Neural cell (in vitro differentiated cells): Measurements from ENCODE around the gene GGCX. TPM values are rescaled to one million over a fixed set of nuclear protein-coding genes. Genes with fewer than 3 reads are reported as not detected.
"Not testable (repeated sequence)": the region's sequence is repeated elsewhere in the genome, so short reads cannot be mapped to it uniquely, and the experiment has no call there.

Source experiments
- H2AFZ ChIP-seq: fragments of 200-600, 300-800 bp; sonication (generic), shearing (Covaris generic); 2 replicates; pipeline ENCODE4 v1.6.0; 2014; ENCODE audit warnings: low read depth, mild to moderate bottlenecking, antibody characterized with exemption, low read length, moderate library complexity
- H3F3A ChIP-seq: fragments of 200-600 bp; shearing (Covaris generic); 2 replicates; pipeline ENCODE4 v1.6.1; 2016; ENCODE audit warnings: mild to moderate bottlenecking, moderate library complexity, mixed read lengths, antibody characterized with exemption, low read length; ENCODE audit not compliant: insufficient read depth, poor library complexity, severe bottlenecking
- H3K27ac ChIP-seq: fragments of 200-600, 300-800 bp; sonication (generic), shearing (Covaris generic); 2 replicates; pipeline ENCODE4 v1.5.1; 2014; ENCODE audit warnings: mild to moderate bottlenecking, low read length, moderate library complexity
- H3K27me3 ChIP-seq: fragments of 300-800, 200-600 bp; sonication (generic), shearing (Covaris generic); 2 replicates; pipeline ENCODE4 v1.6.0; 2014; ENCODE audit warnings: mild to moderate bottlenecking, low read depth, low read length, moderate library complexity; ENCODE audit not compliant: insufficient read depth
- H3K36me3 ChIP-seq: fragments of 300-800, 200-600 bp; sonication (generic), shearing (Covaris generic); 2 replicates; pipeline ENCODE4 v1.5.1; 2014; ENCODE audit warnings: mild to moderate bottlenecking, antibody characterized with exemption, low read length, moderate library complexity; ENCODE audit not compliant: insufficient read depth
- H3K4me2 ChIP-seq: fragments of 300-800, 200-600 bp; sonication (generic), shearing (Covaris generic); 2 replicates; pipeline ENCODE4 v1.6.0; 2014; ENCODE audit warnings: mild to moderate bottlenecking, low read length
- H3K4me3 ChIP-seq: fragments of 300-800, 200-600 bp; sonication (generic), shearing (Covaris generic); 2 replicates; pipeline ENCODE4 v1.5.1; 2014; ENCODE audit warnings: mild to moderate bottlenecking, low read length, moderate library complexity
- H3K79me2 ChIP-seq: fragments of 200-600 bp; shearing (Covaris generic); replicated peaks from 2 replicates; pipeline ENCODE4 v1.6.0; 2014; ENCODE audit warnings: mild to moderate bottlenecking, low read length, moderate library complexity; ENCODE audit not compliant: insufficient read depth
- H3K9ac ChIP-seq: fragments of 300-800, 200-600 bp; sonication (generic), shearing (Covaris generic); 2 replicates; pipeline ENCODE4 v1.6.1; 2016; ENCODE audit warnings: mild to moderate bottlenecking, low read length, mixed read lengths
- H3K9me2 ChIP-seq: fragments of 200-600 bp; shearing (Covaris generic); 2 replicates; pipeline ENCODE4 v1.6.1; 2016; ENCODE audit warnings: mild to moderate bottlenecking, low read length, mixed read lengths; ENCODE audit not compliant: insufficient read depth
- H3K9me3 ChIP-seq: fragments of 200-600, 300-800 bp; sonication (generic), shearing (Covaris generic); 2 replicates; pipeline ENCODE4 v1.6.1; 2016; ENCODE audit warnings: mild to moderate bottlenecking, mixed run types, low read length, moderate library complexity, mixed read lengths
- H4K20me1 ChIP-seq: fragments of 200-600 bp; shearing (Covaris generic); 2 replicates; pipeline ENCODE4 v1.6.1; 2016; ENCODE audit warnings: mild to moderate bottlenecking, mixed run types; ENCODE audit not compliant: insufficient read depth
- CTCF ChIP-seq: fragments of 450-650 bp; IDR thresholded peaks from 2 replicates; pipeline ENCODE4 v1.5.1; 2014; ENCODE audit warnings: antibody characterized with exemption, mild to moderate bottlenecking, moderate library complexity; ENCODE audit not compliant: poor library complexity, severe bottlenecking
- EP300 ChIP-seq: fragments of 450-650 bp; conservative IDR thresholded peaks from 2 replicates; pipeline ENCODE4 v1.6.1; 2014; ENCODE audit warnings: antibody characterized with exemption, mild to moderate bottlenecking, moderate library complexity; ENCODE audit not compliant: poor library complexity, severe bottlenecking
- EZH2 ChIP-seq: fragments of 200-600, 300-800 bp; shearing (Covaris generic), sonication (generic); IDR thresholded peaks from 2 replicates; pipeline ENCODE4 v1.6.1; 2014; ENCODE audit warnings: antibody characterized with exemption, low read length, borderline replicate concordance, mild to moderate bottlenecking; ENCODE audit not compliant: insufficient read depth, poor library complexity, severe bottlenecking
- MXI1 ChIP-seq: fragments of 450-650 bp; conservative IDR thresholded peaks from 2 replicates; pipeline ENCODE4 v1.6.1; 2014; ENCODE audit warnings: antibody characterized with exemption, mild to moderate bottlenecking; ENCODE audit not compliant: poor library complexity, severe bottlenecking
- POLR2AphosphoS5 ChIP-seq: IDR thresholded peaks from 2 replicates; pipeline ENCODE4 v1.6.1; 2012
- RAD21 ChIP-seq: fragments of 450-650 bp; conservative IDR thresholded peaks from 2 replicates; pipeline ENCODE4 v1.6.1; 2014; ENCODE audit warnings: antibody characterized with exemption, mild to moderate bottlenecking, moderate library complexity
- REST ChIP-seq: IDR thresholded peaks from 2 replicates; pipeline ENCODE4 v1.6.1; 2012; ENCODE audit warnings: borderline replicate concordance
- SMC3 ChIP-seq: fragments of 450-650 bp; conservative IDR thresholded peaks from 2 replicates; pipeline ENCODE4 v1.6.1; 2014; ENCODE audit warnings: antibody characterized with exemption, mild to moderate bottlenecking, moderate library complexity; ENCODE audit not compliant: poor library complexity
- TAF1 ChIP-seq: IDR thresholded peaks from 2 replicates; pipeline ENCODE4 v1.6.1; 2012; ENCODE audit warnings: low read depth
- polyA plus RNA-seq: library from polyadenylated mRNA; depleted of rRNA; stranded (reverse); fragments of >200 nt; gene quantifications from 2 replicates; pipeline ENCODE4 v1.2.3, GENCODE V29; 2014

The GGCX gene
- polyA plus RNA-seq, 1 donor from 2014 or later: 41.4 TPM

- H3K36me3 ChIP-seq: no peaks in the 10 kb centered on the region
- no peaks in the 10 kb centered on the region for H3K27me3 ChIP-seq
- no peak for TF ChIP-seq REST
- TF ChIP-seq CTCF: no peak
- TF ChIP-seq TAF1: no peak
- no peak for TF ChIP-seq MXI1
- TF ChIP-seq EZH2: no peak
- no peak for TF ChIP-seq SMC3
- TF ChIP-seq POLR2AphosphoS5: no peak
- TF ChIP-seq RAD21: no peak
- no peak for TF ChIP-seq EP300
- no peak overlapping the region for H3K27ac ChIP-seq
- H3K9ac ChIP-seq: no peak overlapping the region
- peaks cover 16% of the 10 kb centered on the region for H3K79me2 ChIP-seq
- H3K9me3 ChIP-seq: no peaks in the 10 kb centered on the region
- no peaks in the 10 kb centered on the region for H4K20me1 ChIP-seq
- no peak overlapping the region for H3K4me3 ChIP-seq
- no peak overlapping the region for H3K4me2 ChIP-seq
- H3K9me2 ChIP-seq: no peaks in the 10 kb centered on the region
- no peak overlapping the region for H2AFZ ChIP-seq
- H3F3A ChIP-seq: no peaks in the 10 kb centered on the region
These were observed 2.9 kb upstream of the GGCX start for GRCh38 chr2:85564144-85564563.

GRCh38 chr2:85560812-85561279 is 447 bp downstream of the GGCX start:
- peak overlapping the region; percentile 81 for H3K9ac ChIP-seq
- H3K27me3 ChIP-seq: no peaks in the 10 kb centered on the region
- H3F3A ChIP-seq: no peaks in the 10 kb centered on the region
- no peaks in the 10 kb centered on the region for H4K20me1 ChIP-seq
- peaks cover 18% of the 10 kb centered on the region for H3K79me2 ChIP-seq
- peak overlapping the region; percentile 91 for H3K4me3 ChIP-seq
- TF ChIP-seq EZH2: no peak
- TF ChIP-seq RAD21: no peak
- TF ChIP-seq EP300: no peak
- TF ChIP-seq POLR2AphosphoS5: no peak
- TF ChIP-seq TAF1: no peak
- no peak for TF ChIP-seq SMC3
- no peak for TF ChIP-seq REST
- TF ChIP-seq CTCF: no peak
- no peak for TF ChIP-seq MXI1
- peak overlapping the region; percentile 92 for H3K4me2 ChIP-seq
- H3K36me3 ChIP-seq: no peaks in the 10 kb centered on the region
- no peaks in the 10 kb centered on the region for H3K9me3 ChIP-seq
- peak overlapping the region; percentile 19 for H2AFZ ChIP-seq
- H3K27ac ChIP-seq: peak overlapping the region; percentile 71
- H3K9me2 ChIP-seq: no peaks in the 10 kb centered on the region

- H3K27ac ChIP-seq, H2AFZ ChIP-seq: not testable (repeated sequence)
- H3K4me3 ChIP-seq: peak overlapping the region; percentile 91
These were observed 928 bp downstream of the GGCX start for GRCh38 chr2:85560403-85560726.

More at GRCh38 chr2:85560403-85560726, 928 bp downstream of the GGCX start:
- H3K9me3 ChIP-seq, H3K36me3 ChIP-seq, H3K27me3 ChIP-seq, H3K9me2 ChIP-seq, H4K20me1 ChIP-seq, H3F3A ChIP-seq: not testable (repeated sequence)
- H3K4me2 ChIP-seq: peak overlapping the region; percentile 92
- peaks cover 18% of the 10 kb centered on the region for H3K79me2 ChIP-seq
- peak overlapping the region; percentile 81 for H3K9ac ChIP-seq
